Gastroesophageal sphincter (tissue), 4 donors: ENCODE measurements around the gene PRMT3. TPM values are rescaled to one million over a fixed set of nuclear protein-coding genes. Genes with fewer than 3 reads are reported as not detected.
"Not testable (repeated sequence)": the region's sequence is repeated elsewhere in the genome, so short reads cannot be mapped to it uniquely, and the experiment has no call there.

ENCODE experiments used
- ATAC-seq: fragments of 150-250 bp; one replicate; pipeline ENCODE4 v1.9.1; 2016; ENCODE audit warnings: mild to moderate bottlenecking, moderate library complexity
- H3K27ac ChIP-seq, 4 donors: fragments of 200-600 bp; sonication (generic) in 3 of 4; 1 replicate in 3 of 4; 2 replicates in 1 of 4; pipeline ENCODE4 v1.5.1; 2016 to 2019
- H3K27me3 ChIP-seq: fragments of 200-600 bp; sonication (generic); one replicate; pipeline ENCODE4 v1.5.1; 2019
- H3K36me3 ChIP-seq, 2 donors: fragments of 200-600 bp; sonication (generic); one replicate each; pipeline ENCODE4 v1.5.1; 2019; ENCODE audit warnings: control low read depth in 1 of 2
- H3K4me1 ChIP-seq, 3 donors: fragments of 200-600 bp; sonication (generic); 1 replicate in 2 of 3; 2 replicates in 1 of 3; pipeline ENCODE4 v1.5.1; 2016 to 2019; ENCODE audit warnings: control low read depth in 2 of 3
- H3K4me3 ChIP-seq, 2 donors: fragments of 200-600 bp; sonication (generic); one replicate each; pipeline ENCODE4 v1.5.1; 2019; ENCODE audit warnings: mild to moderate bottlenecking in 1 of 2, moderate library complexity in 1 of 2
- H3K9me3 ChIP-seq, 3 donors: fragments of 200-600 bp; sonication (generic); one replicate each; pipeline ENCODE4 v1.5.1; 2017 to 2019; ENCODE audit warnings: control low read depth in 2 of 3
- CTCF ChIP-seq, 4 experiments: fragments of 200-600 bp in 2 of 4; fragments of 450-650 bp in 2 of 4; sonication (generic) in 1 of 4; IDR thresholded peaks; one replicate each; pipeline ENCODE4 v1.5.1; 2017 to 2019; ENCODE audit warnings: antibody characterized with exemption in 4 of 4, mild to moderate bottlenecking in 2 of 4, moderate library complexity in 2 of 4
- EP300 ChIP-seq: sonication (generic); formaldehyde crosslinking; IDR thresholded peaks from one replicate; pipeline ENCODE4 v1.6.1; 2017; ENCODE audit warnings: antibody characterized with exemption, mild to moderate bottlenecking
- POLR2A ChIP-seq, 2 donors: fragments of 450-650 bp; IDR thresholded peaks; one replicate each; pipeline ENCODE4 v1.6.1; 2017; ENCODE audit warnings: antibody characterized with exemption in 2 of 2, mild to moderate bottlenecking in 2 of 2, moderate library complexity in 1 of 2
- POLR2AphosphoS5 ChIP-seq: sonication (generic); formaldehyde crosslinking; IDR thresholded peaks from one replicate; pipeline ENCODE4 v1.6.1; 2017; ENCODE audit warnings: antibody characterized with exemption
- WGBS, 2 donors: methylation state at CpG; one replicate each; pipeline ENCODE4 v1.1.5; 2018; ENCODE audit warnings: low coverage in 1 of 2; 5-methylcytosine and 5-hydroxymethylcytosine counted together
- total RNA-seq, 4 donors: library from RNA; depleted of rRNA; stranded (reverse); fragments of >200 nt; gene quantifications; one replicate each; pipeline ENCODE4 v1.1.0, GENCODE V29; 2016

Gene PRMT3
- total RNA-seq, 4 donors from 2014 or later = 9.9 to 20.9 (median 18.8) TPM

GRCh38 chr11:20551096-20551495 lies 163.6 kb downstream of the PRMT3 start:
- Histone ChIP-seq H3K27me3 (no peaks in the 10 kb centered on the region), H3K9me3 (no peaks in the 10 kb centered on the region), H3K4me1 (no peaks in the 10 kb centered on the region), H3K27ac (no peak overlapping the region), H3K36me3 (no peaks in the 10 kb centered on the region), H3K4me3 (no peak overlapping the region)
- ATAC-seq = no peak
- TF ChIP-seq POLR2AphosphoS5 (no peak), CTCF (IDR thresholded peaks at IDR 0.05) (no peak), EP300 (no peak), POLR2A (IDR thresholded peaks at IDR 0.05) (no peak)
- 44 to 85% methylated on average over 2 of the region's 2 CpGs for WGBS, 2 donors

DNA sequence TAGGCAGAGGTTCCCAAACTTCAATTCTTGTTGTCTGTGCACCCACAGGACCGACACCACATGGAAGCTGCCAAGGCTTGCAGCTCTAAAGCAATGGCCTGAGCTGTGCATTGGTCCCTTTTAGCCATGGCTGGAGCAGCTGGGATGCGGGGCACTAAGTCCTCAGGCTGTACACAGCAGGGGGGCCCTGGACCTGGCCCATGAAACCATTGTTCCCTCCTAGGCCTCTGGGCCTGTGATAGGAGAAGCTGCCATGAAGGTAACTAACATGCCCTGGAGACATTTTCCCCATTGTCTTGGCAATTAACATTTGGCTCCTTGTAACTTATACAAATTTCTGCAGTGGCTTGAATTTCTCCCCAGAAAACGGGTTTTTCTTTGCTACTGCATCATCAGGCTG lies 168.3 kb downstream of the PRMT3 start:
- no peaks in the 10 kb centered on the region for H3K27me3 ChIP-seq
- no peak for ATAC-seq
- H3K4me1 ChIP-seq = no peaks in the 10 kb centered on the region
- H3K36me3 ChIP-seq = no peaks in the 10 kb centered on the region
- H3K4me3 ChIP-seq = no peak overlapping the region
- H3K27ac ChIP-seq = no peak overlapping the region
- TF ChIP-seq CTCF (IDR thresholded peaks at IDR 0.05) (no peak), EP300 (no peak), POLR2AphosphoS5 (no peak), POLR2A (IDR thresholded peaks at IDR 0.05) (no peak)
- peaks cover 0 to 7% (median 0%) of the 10 kb centered on the region in 3 donors for H3K9me3 ChIP-seq
- WGBS, 2 donors = 22 to 79% methylated on average over 1 to 3 of the region's 3 CpGs

DNA sequence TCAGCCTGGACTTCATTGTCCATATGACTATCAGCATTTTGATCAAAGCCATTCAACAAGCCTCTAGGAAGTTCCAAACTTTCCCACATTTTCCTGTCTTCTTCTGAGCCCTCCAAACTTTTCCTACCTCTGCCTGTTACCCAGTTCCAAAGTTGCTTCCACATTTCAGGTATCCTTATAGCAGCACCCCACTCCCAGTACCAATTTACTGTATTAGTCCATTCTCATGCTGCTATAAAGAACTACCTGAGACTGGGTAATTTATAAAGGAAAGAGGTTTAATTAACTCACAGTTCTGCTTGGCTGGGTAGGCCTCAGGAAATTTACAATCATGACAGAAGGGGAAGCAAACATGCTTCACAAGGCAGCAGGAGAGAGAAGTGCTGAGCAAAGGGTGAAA lies 168.9 kb downstream of the PRMT3 start:
- not testable (repeated sequence) for ATAC-seq, H3K36me3 ChIP-seq, H3K27me3 ChIP-seq, H3K4me1 ChIP-seq, H3K4me3 ChIP-seq, H3K9me3 ChIP-seq, H3K27ac ChIP-seq

DNA sequence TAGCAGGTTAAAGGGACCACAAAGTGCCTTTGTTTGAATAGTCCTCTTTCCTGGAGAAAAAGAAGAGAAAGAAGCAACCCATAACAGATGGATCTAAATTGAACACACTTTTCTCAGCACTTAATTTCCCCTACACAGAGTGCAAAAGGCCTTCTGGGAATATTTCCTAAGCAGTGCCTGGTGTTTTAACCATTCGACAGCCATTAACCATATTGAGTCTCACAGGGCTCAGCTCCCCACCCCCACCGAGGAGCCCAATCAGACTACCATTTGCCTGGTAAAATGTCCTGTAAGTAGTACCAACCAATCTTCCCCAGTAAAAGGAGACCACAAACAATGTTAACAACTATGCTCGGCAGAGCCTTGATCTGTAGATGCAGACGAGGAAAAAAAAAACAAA lies 171.2 kb downstream of the PRMT3 start:
- TF ChIP-seq POLR2A (IDR thresholded peaks at IDR 0.05) = no peak
- TF ChIP-seq CTCF (IDR thresholded peaks at IDR 0.05) = no peak
- no peak for TF ChIP-seq POLR2AphosphoS5
- TF ChIP-seq EP300 = no peak
- Histone ChIP-seq H3K4me1 (no peaks in the 10 kb centered on the region), H3K27ac (no peak overlapping the region), H3K36me3 (no peaks in the 10 kb centered on the region), H3K27me3 (no peaks in the 10 kb centered on the region), H3K9me3 (peaks cover 0 to 7% (median 0%) of the 10 kb centered on the region in 3 donors), H3K4me3 (no peak overlapping the region)
- ATAC-seq = no peak
- 93% methylated on average over 3 to 4 of the region's 4 CpGs for WGBS, 2 donors

Other genes with a start within 250 kb of the PRMT3 start
- gene DBX1, start 227.2 kb upstream of the PRMT3 start, total RNA-seq = not detected
- gene HTATIP2, start 24.0 kb upstream of the PRMT3 start, total RNA-seq = 10 to 100 TPM; 27.7 to 56.4 (median 49.8) TPM
- gene SLC6A5, start 211.9 kb downstream of the PRMT3 start, total RNA-seq = not detected